ENCODE measurements around the gene PCBP3.
"Not testable (repeated sequence)": the region's sequence is repeated elsewhere in the genome, so short reads cannot be mapped to it uniquely, and the experiment has no call there.

The PCBP3 gene

DNA sequence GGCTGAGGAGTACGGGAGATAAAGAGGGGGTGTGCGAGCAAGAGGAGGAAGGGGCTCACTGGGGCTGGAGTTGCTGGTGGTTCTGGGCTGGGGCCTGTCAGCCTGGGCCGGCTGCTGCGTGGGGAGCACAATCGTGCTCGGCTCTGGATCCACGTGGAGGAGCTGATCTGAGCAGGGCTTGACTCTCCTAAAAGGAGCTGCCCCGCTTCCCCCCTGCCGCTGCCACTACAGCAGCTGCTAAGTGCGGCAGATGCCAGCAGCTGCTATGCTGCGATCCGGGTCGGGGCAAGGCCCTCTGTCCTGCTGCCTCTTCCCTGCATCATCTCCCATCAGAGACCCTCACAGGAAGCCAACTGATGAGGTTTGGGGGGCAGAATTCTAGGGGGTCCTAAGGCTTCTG lies 165.9 kb downstream of the PCBP3 start:
- H3K4me2 ChIP-seq = no peak overlapping the region
- H3K27ac ChIP-seq = no peak overlapping the region
- H4K20me1 ChIP-seq (ENCODE audit: insufficient read depth) = no peaks in the 10 kb centered on the region
- TF ChIP-seq, protein P1, sequence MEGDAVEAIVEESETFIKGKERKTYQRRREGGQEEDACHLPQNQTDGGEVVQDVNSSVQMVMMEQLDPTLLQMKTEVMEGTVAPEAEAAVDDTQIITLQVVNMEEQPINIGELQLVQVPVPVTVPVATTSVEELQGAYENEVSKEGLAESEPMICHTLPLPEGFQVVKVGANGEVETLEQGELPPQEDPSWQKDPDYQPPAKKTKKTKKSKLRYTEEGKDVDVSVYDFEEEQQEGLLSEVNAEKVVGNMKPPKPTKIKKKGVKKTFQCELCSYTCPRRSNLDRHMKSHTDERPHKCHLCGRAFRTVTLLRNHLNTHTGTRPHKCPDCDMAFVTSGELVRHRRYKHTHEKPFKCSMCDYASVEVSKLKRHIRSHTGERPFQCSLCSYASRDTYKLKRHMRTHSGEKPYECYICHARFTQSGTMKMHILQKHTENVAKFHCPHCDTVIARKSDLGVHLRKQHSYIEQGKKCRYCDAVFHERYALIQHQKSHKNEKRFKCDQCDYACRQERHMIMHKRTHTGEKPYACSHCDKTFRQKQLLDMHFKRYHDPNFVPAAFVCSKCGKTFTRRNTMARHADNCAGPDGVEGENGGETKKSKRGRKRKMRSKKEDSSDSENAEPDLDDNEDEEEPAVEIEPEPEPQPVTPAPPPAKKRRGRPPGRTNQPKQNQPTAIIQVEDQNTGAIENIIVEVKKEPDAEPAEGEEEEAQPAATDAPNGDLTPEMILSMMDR (conservative IDR thresholded peaks at IDR 0.05; ENCODE audit: low read depth, low read length) = no peak
- H3K27me3 ChIP-seq (ENCODE audit: insufficient read depth, low read depth) = peaks cover 44% of the 10 kb centered on the region; the same call in 1 of the 2 replicates
- no peak overlapping the region for H2AFZ ChIP-seq (ENCODE audit: low read depth)
- no peaks in the 10 kb centered on the region for H3K4me1 ChIP-seq (ENCODE audit: low read depth, poor library complexity, severe bottlenecking)
- H3K4me3 ChIP-seq (IDR thresholded peaks at IDR 0.05; ENCODE audit: insufficient read depth, low read depth, low read length) = no peak overlapping the region
- H3K36me3 ChIP-seq (ENCODE audit: insufficient read depth) = no peaks in the 10 kb centered on the region
- no peaks in the 10 kb centered on the region for H3K79me2 ChIP-seq (ENCODE audit: insufficient read depth, low read depth)
- no peak overlapping the region for H3K9ac ChIP-seq

DNA sequence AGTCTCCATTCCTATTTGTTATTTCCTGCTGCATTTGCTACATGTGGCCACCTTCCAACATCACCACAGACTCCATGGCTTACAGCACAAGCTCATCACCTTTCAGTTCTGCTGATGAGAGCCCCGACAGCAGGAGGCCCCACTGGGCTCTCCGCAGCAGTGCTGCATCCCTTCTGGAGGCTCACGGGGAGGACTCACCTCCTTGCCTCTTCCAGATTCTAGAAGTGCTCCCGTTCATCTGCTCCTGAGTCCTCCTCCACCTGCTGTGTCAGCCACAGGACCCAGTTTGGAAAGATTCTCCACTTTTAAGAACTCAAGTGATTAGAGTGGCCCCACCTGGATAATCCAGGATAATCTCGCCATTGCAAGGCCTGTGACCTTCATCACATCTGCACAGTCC lies 167.6 kb downstream of the PCBP3 start:
- H3K36me3 ChIP-seq (ENCODE audit: insufficient read depth) = no peaks in the 10 kb centered on the region
- no peak overlapping the region for H3K9ac ChIP-seq
- H3K4me1 ChIP-seq (ENCODE audit: low read depth, poor library complexity, severe bottlenecking) = no peaks in the 10 kb centered on the region
- H3K4me2 ChIP-seq = no peak overlapping the region
- H3K79me2 ChIP-seq (ENCODE audit: insufficient read depth, low read depth) = no peaks in the 10 kb centered on the region
- TF ChIP-seq, protein P1 (conservative IDR thresholded peaks at IDR 0.05; ENCODE audit: low read depth, low read length) = no peak
- no peak overlapping the region for H3K27ac ChIP-seq
- no peak overlapping the region for H2AFZ ChIP-seq (ENCODE audit: low read depth)
- H3K4me3 ChIP-seq (IDR thresholded peaks at IDR 0.05; ENCODE audit: insufficient read depth, low read depth, low read length) = no peak overlapping the region
- peaks cover 37% of the 10 kb centered on the region; the same call in 1 of the 2 replicates for H3K27me3 ChIP-seq (ENCODE audit: insufficient read depth, low read depth)
- no peaks in the 10 kb centered on the region for H4K20me1 ChIP-seq (ENCODE audit: insufficient read depth)

DNA sequence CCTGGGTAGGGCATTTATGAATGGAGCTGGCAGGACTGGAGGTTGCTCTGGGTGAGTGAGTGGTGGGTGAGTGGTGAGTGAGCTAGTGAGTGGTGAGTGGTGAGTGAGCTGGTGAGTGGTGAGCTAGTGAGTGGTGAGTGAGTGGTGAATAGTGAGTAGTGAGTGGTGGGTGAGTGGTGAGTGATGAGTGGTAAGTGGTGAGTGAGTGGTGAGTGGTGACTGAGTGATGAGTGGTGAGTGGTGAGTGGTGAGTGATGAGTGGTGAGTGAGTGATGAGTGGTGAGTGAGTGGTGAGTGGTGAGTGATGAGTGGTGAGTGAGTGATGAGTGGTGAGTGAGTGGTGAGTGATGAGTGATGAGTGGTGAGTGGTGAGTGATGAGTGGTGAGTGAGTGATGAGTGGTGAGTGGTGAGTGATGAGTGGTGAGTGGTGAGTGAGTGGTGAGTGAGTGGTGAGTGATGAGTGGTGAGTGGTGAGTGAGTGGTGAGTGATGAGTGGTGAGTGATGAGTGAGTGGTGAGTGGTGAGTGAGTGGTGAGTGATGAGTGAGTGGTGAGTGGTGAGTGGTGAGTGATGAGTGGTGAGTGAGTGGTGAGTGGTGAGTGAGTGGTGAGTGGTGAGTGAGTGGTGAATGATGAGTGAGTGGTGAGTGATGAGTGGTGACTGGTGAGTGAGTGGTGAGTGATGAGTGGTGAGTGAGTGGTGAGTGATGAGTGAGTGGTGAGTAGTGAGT lies 170.8 kb downstream of the PCBP3 start:
- H3K27me3 ChIP-seq (ENCODE audit: insufficient read depth, low read depth) = peaks cover 39% of the 10 kb centered on the region; the same call in 1 of the 2 replicates
- H3K27ac ChIP-seq; H3K79me2 ChIP-seq (ENCODE audit: insufficient read depth, low read depth); H3K4me1 ChIP-seq (ENCODE audit: low read depth, poor library complexity, severe bottlenecking); H3K9ac ChIP-seq; H3K4me3 ChIP-seq (IDR thresholded peaks at IDR 0.05; ENCODE audit: insufficient read depth, low read depth, low read length); H3K36me3 ChIP-seq (ENCODE audit: insufficient read depth); H3K4me2 ChIP-seq; H4K20me1 ChIP-seq (ENCODE audit: insufficient read depth); H2AFZ ChIP-seq (ENCODE audit: low read depth): not testable (repeated sequence)

DNA sequence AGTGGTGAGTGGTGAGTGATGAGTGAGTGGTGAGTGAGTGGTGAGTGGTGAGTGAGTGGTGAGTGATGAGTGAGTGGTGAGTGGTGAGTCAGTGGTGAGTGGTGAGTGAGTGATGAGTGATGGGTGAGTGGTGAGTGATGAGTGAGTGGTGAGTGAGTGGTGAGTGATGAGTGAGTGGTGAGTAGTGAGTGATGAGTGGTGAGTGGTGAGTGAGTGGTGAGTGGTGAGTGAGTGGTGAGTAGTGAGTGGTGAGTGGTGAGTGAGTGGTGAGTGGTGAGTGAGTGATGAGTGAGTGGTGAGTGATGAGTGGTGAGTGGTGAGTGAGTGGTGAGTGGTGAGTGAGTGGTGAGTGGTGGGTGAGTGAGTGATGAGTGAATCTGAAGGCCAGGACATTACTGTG lies 172.3 kb downstream of the PCBP3 start:
- not testable (repeated sequence) for H3K27ac ChIP-seq; H3K4me2 ChIP-seq; H3K79me2 ChIP-seq (ENCODE audit: insufficient read depth, low read depth); H3K36me3 ChIP-seq (ENCODE audit: insufficient read depth); H3K9ac ChIP-seq; H3K4me1 ChIP-seq (ENCODE audit: low read depth, poor library complexity, severe bottlenecking); H2AFZ ChIP-seq (ENCODE audit: low read depth); H3K4me3 ChIP-seq (IDR thresholded peaks at IDR 0.05; ENCODE audit: insufficient read depth, low read depth, low read length); H4K20me1 ChIP-seq (ENCODE audit: insufficient read depth)
- H3K27me3 ChIP-seq (ENCODE audit: insufficient read depth, low read depth) = peaks cover 42% of the 10 kb centered on the region; the same call in 1 of the 2 replicates

DNA sequence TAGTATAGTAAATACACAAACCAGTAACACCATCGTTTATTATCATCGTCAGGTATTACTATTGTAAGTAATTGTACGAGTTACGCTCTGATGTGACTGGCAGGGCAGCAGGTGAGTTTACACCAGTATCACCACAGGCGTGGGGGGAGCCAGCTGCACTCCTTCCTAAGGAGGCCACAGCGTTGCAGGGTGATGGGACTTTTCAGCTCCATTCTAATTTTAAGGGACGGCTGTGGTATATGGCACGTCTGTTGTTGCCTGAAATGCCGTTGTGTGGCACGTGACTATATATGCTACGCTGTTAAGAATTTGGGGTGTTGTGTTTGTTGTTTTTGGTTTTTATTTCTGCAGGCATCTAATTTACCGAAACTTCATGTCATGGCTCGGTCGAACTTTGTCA lies 173.3 kb downstream of the PCBP3 start:
- peaks cover 45% of the 10 kb centered on the region for H3K27me3 ChIP-seq (ENCODE audit: insufficient read depth, low read depth)
- no peaks in the 10 kb centered on the region for H3K79me2 ChIP-seq (ENCODE audit: insufficient read depth, low read depth)
- no peaks in the 10 kb centered on the region for H3K4me1 ChIP-seq (ENCODE audit: low read depth, poor library complexity, severe bottlenecking)
- no peaks in the 10 kb centered on the region for H4K20me1 ChIP-seq (ENCODE audit: insufficient read depth)
- H3K36me3 ChIP-seq (ENCODE audit: insufficient read depth) = no peaks in the 10 kb centered on the region
- H3K4me2 ChIP-seq = no peak overlapping the region
- H3K9ac ChIP-seq = no peak overlapping the region
- H3K4me3 ChIP-seq (IDR thresholded peaks at IDR 0.05; ENCODE audit: insufficient read depth, low read depth, low read length) = no peak overlapping the region
- H2AFZ ChIP-seq (ENCODE audit: low read depth) = no peak overlapping the region
- H3K27ac ChIP-seq = no peak overlapping the region
- TF ChIP-seq, protein P1 (conservative IDR thresholded peaks at IDR 0.05; ENCODE audit: low read depth, low read length) = no peak
